Activated CD8-positive, alpha-beta memory T cell treated with anti-CD3 and anti-CD28 coated beads, Interleukin-2, amount 10 ng/mL, durations not matched to agents 7 days and 5 days (primary cell): Measurements from ENCODE around the gene ETV3L. TPM values are rescaled to one million over a fixed set of nuclear protein-coding genes. Genes with fewer than 3 reads are reported as not detected.

Experiments used
- ATAC-seq: fragments of 150-1000 bp; cut with Tn5 transposase; one replicate; pipeline ENCODE4 v1.10.0; 2021; ENCODE audit warnings: moderate library complexity
- CTCF ChIA-PET: fragments of 350-600 bp; sonication (Branson Sonifier 250); formaldehyde crosslinking; loops from one replicate; lab custom pipeline; 2021; ENCODE audit warnings: antibody characterized with exemption; lab: Charles Lee
- DNase-seq: peaks from one replicate; pipeline ENCODE4 v3.0.0-alpha.2; 2020
- H3K27ac Mint-ChIP-seq: one replicate; pipeline ENCODE4 v1.8.0; 2021; ENCODE audit warnings: mild to moderate bottlenecking, mixed read lengths
- H3K27me3 Mint-ChIP-seq: one replicate; pipeline ENCODE4 v1.8.0; 2021; ENCODE audit warnings: mixed read lengths
- H3K36me3 Mint-ChIP-seq: one replicate; pipeline ENCODE4 v1.8.0; 2021; ENCODE audit warnings: mild to moderate bottlenecking, mixed read lengths
- H3K4me1 Mint-ChIP-seq: one replicate; pipeline ENCODE4 v1.8.0; 2021; ENCODE audit warnings: mixed read lengths
- H3K4me3 Mint-ChIP-seq: one replicate; pipeline ENCODE4 v1.8.0; 2021; ENCODE audit warnings: mild to moderate bottlenecking, moderate library complexity, mixed read lengths
- H3K9me3 Mint-ChIP-seq: one replicate; pipeline ENCODE4 v1.8.0; 2022; ENCODE audit warnings: low read depth, mixed read lengths
- total RNA-seq, 2 experiments: library from RNA; stranded (reverse); gene quantifications; one replicate each; pipeline ENCODE4 v1.2.3, GENCODE V29; 2021

The ETV3L gene
- total RNA-seq, 2 experiments from 2014 or later, result not detected

GRCh38 chr1:157043685-157044084 is 55.9 kb downstream of the ETV3L start:
- CTCF ChIA-PET, result interaction anchor here (1.2 kb wide), 1 partner anchor 31 kb away, joined by 4 read pairs; no protein-coding TSS in a partner anchor
- peaks cover 86% of the 10 kb centered on the region for H3K27me3 Mint-ChIP-seq
- H3K9me3 Mint-ChIP-seq, result no peaks in the 10 kb centered on the region
- H3K36me3 Mint-ChIP-seq, result peaks cover 3% of the 10 kb centered on the region
- no peak for ATAC-seq
- DNase-seq, result no peak
- H3K4me3 Mint-ChIP-seq, result no peak overlapping the region
- H3K27ac Mint-ChIP-seq, result no peak overlapping the region
- H3K4me1 Mint-ChIP-seq, result peaks cover 10% of the 10 kb centered on the region

- Mint-ChIP-seq H3K4me3 (no peak overlapping the region), H3K27ac (no peak overlapping the region), H3K36me3 (peaks cover 3% of the 10 kb centered on the region), H3K9me3 (no peaks in the 10 kb centered on the region), H3K4me1 (peaks cover 10% of the 10 kb centered on the region), H3K27me3 (peaks cover 83% of the 10 kb centered on the region)
- ATAC-seq, result no peak
- CTCF ChIA-PET, result no interaction called here
- DNase-seq, result no peak
Measured at GRCh38 chr1:157042846-157043245, 56.8 kb downstream of the ETV3L start.

Other genes with a start within 250 kb of the ETV3L start
- under 1 TPM; 0.09 to 0.19 TPM for gene INSRR, start 240.7 kb downstream of the ETV3L start, total RNA-seq
- gene NTRK1, start 238.9 kb downstream of the ETV3L start, total RNA-seq, result 1 to 10 TPM; 2.8 to 8.8 TPM
- not detected for gene PEAR1, start 206.1 kb downstream of the ETV3L start, total RNA-seq
- gene LRRC71, start 179.2 kb downstream of the ETV3L start, total RNA-seq, result not detected
- gene ARHGEF11, start 54.1 kb downstream of the ETV3L start, total RNA-seq, result 1 to 10 TPM in 1 of 2 experiments, under 1 TPM in 1; 0.66 to 6.1 TPM
- gene ETV3, start 38.6 kb upstream of the ETV3L start, total RNA-seq, result 10 to 100 TPM; 27.8 to 32.8 TPM